H1 (cell line): ENCODE results near the gene FBXO41. TPM values are rescaled to one million over a fixed set of nuclear protein-coding genes. Genes with fewer than 3 reads are reported as not detected.
A peak's percentile ranks its signal among the peaks of the same experiment; 100 is the strongest.

Source experiments
- CTCF ChIA-PET: fragments of 300-600 bp; sonication (Branson Sonifier 250); formaldehyde crosslinking; loops from one replicate; lab custom pipeline; 2021; ENCODE audit not compliant: partially characterized antibody; lab: Charles Lee
- POLR2A ChIA-PET: fragments of 300-600 bp; sonication (Branson Sonifier 250); formaldehyde crosslinking; loops from one replicate; lab custom pipeline; 2021; ENCODE audit warnings: inconsistent platforms; ENCODE audit not compliant: partially characterized antibody; lab: Charles Lee
- DNase-seq, 2 experiments: peaks; one replicate each; pipeline versions ENCODE4 v3.0.0 to v3.0.0-alpha.2; 2010 to 2022; ENCODE audit warnings: low spot score in 2 of 2, low read depth in 1 of 2, mixed read lengths in 1 of 2
- FAIRE-seq: peaks from 2 replicates; lab custom pipeline; 2011; peaks lifted over from hg19 to GRCh38; lab: Jason Lieb, UNC
- H2AFZ ChIP-seq: 2 replicates; pipeline ENCODE4 v1.8.1; 2012; ENCODE audit warnings: low read length, inconsistent platforms
- H2AK5ac ChIP-seq: 2 replicates; pipeline ENCODE4 v1.6.1; 2013; ENCODE audit warnings: low read depth, low read length
- H2BK120ac ChIP-seq: replicated peaks from 2 replicates; pipeline ENCODE3; 2013; ENCODE audit warnings: low read depth, low read length, inconsistent platforms
- H2BK12ac ChIP-seq: 2 replicates; pipeline ENCODE4 v1.6.1; 2013; ENCODE audit warnings: low read depth, low read length
- H2BK15ac ChIP-seq: 2 replicates; pipeline ENCODE4 v1.6.1; 2013; ENCODE audit warnings: low read length
- H2BK20ac ChIP-seq: 2 replicates; pipeline ENCODE4 v1.6.1; 2013; ENCODE audit warnings: low read length
- H2BK5ac ChIP-seq: 2 replicates; pipeline ENCODE4 v1.6.1; 2013; ENCODE audit warnings: low read depth, low read length
- H3K14ac ChIP-seq: 2 replicates; pipeline ENCODE4 v1.6.1; 2013; ENCODE audit warnings: inconsistent platforms; ENCODE audit not compliant: insufficient read length
- H3K18ac ChIP-seq: 2 replicates; pipeline ENCODE4 v1.6.1; 2013; ENCODE audit warnings: low read length; ENCODE audit errors: extremely low read depth
- H3K23ac ChIP-seq: 2 replicates; pipeline ENCODE4 v1.6.1; 2013; ENCODE audit warnings: inconsistent platforms; ENCODE audit not compliant: insufficient read length
- H3K23me2 ChIP-seq: 2 replicates; pipeline ENCODE4 v1.6.1; 2013; ENCODE audit warnings: low read depth, low read length
- H3K27ac ChIP-seq: 2 replicates; pipeline ENCODE4 v1.6.1; 2011; ENCODE audit warnings: low read depth, low read length, inconsistent platforms
- H3K27me3 ChIP-seq, 4 experiments: replicated peaks in 1 of 4; 1 replicate in 1 of 4; 2 replicates in 3 of 4; pipeline versions ENCODE4 v1.6.1 to v1.8.1; 2011 to 2013; ENCODE audit warnings: low read length in 3 of 4, mild to moderate bottlenecking in 3 of 4, inconsistent platforms in 2 of 4, mixed read lengths in 2 of 4, moderate library complexity in 1 of 4; ENCODE audit not compliant: control insufficient read depth in 3 of 4, insufficient read depth in 3 of 4; ENCODE audit errors: extremely low read depth in 1 of 4
- H3K36me3 ChIP-seq, 4 experiments: 2 replicates each; pipeline versions ENCODE4 v1.6.1 to v1.8.1; 2011 to 2013; ENCODE audit warnings: mild to moderate bottlenecking in 4 of 4, low read length in 3 of 4, moderate library complexity in 2 of 4, control low read depth in 1 of 4, inconsistent platforms in 1 of 4; ENCODE audit not compliant: insufficient read depth in 4 of 4, control insufficient read depth in 2 of 4
- H3K4ac ChIP-seq: replicated peaks from 2 replicates; pipeline ENCODE3; 2013; ENCODE audit warnings: low read length, low read depth, mixed read lengths, inconsistent platforms; ENCODE audit not compliant: insufficient read length
- H3K4me1 ChIP-seq, 4 experiments: replicated peaks in 1 of 4; 1 replicate in 1 of 4; 2 replicates in 3 of 4; pipeline versions ENCODE4 v1.6.1 to v1.8.1; 2011 to 2013; ENCODE audit warnings: low read length in 3 of 4, inconsistent platforms in 2 of 4, mixed read lengths in 1 of 4; ENCODE audit not compliant: insufficient read depth in 4 of 4, control insufficient read depth in 3 of 4
- H3K4me2 ChIP-seq, 2 experiments: 2 replicates each; pipeline versions ENCODE4 v1.6.1 to v1.8.1; 2011 to 2013; ENCODE audit warnings: low read depth in 2 of 2, low read length in 2 of 2, control low read depth in 1 of 2, inconsistent platforms in 1 of 2, mild to moderate bottlenecking in 1 of 2; ENCODE audit not compliant: insufficient read depth in 1 of 2
- H3K4me3 ChIP-seq, 4 experiments: fragments of 200-600, 300-600 bp in 1 of 4; sonication (generic), shearing (Covaris generic), sonication (Bioruptor Twin) in 1 of 4; 2 replicates each; pipeline versions ENCODE4 v1.5.1 to v1.8.1; 2011 to 2016; ENCODE audit warnings: low read length in 4 of 4, low read depth in 3 of 4, control low read depth in 2 of 4, inconsistent platforms in 2 of 4, mild to moderate bottlenecking in 2 of 4, mixed read lengths in 1 of 4, moderate library complexity in 1 of 4; ENCODE audit not compliant: insufficient read depth in 2 of 4; ENCODE audit errors: extremely low read depth in 1 of 4
- H3K56ac ChIP-seq: replicated peaks from 2 replicates; pipeline ENCODE3; 2013; ENCODE audit warnings: low read depth, mild to moderate bottlenecking, mixed read lengths, low read length, inconsistent platforms; ENCODE audit not compliant: insufficient read length
- H3K79me1 ChIP-seq: 2 replicates; pipeline ENCODE4 v1.6.1; 2013; ENCODE audit warnings: low read depth, low read length, control low read depth
- H3K79me2 ChIP-seq, 2 experiments: 2 replicates each; pipeline versions ENCODE4 v1.6.1 to v1.8.1; 2012 to 2013; ENCODE audit warnings: low read length in 2 of 2, mild to moderate bottlenecking in 2 of 2, inconsistent platforms in 1 of 2; ENCODE audit not compliant: insufficient read depth in 2 of 2, control insufficient read depth in 1 of 2
- H3K9ac ChIP-seq, 4 experiments: replicated peaks in 1 of 4; 1 replicate in 1 of 4; 2 replicates in 3 of 4; pipeline versions ENCODE4 v1.6.1 to v1.8.1; 2011 to 2013; ENCODE audit warnings: low read depth in 3 of 4, low read length in 3 of 4, control low read depth in 2 of 4, mild to moderate bottlenecking in 2 of 4, moderate library complexity in 2 of 4, inconsistent platforms in 1 of 4; ENCODE audit errors: extremely low read depth in 1 of 4
- H3K9me3 ChIP-seq, 2 experiments: 2 replicates each; pipeline versions ENCODE4 v1.6.1 to v1.8.1; 2012 to 2013; ENCODE audit warnings: mild to moderate bottlenecking in 2 of 2, moderate library complexity in 2 of 2, control low read depth in 1 of 2, inconsistent platforms in 1 of 2, low read depth in 1 of 2, low read length in 1 of 2, mixed read lengths in 1 of 2; ENCODE audit not compliant: insufficient read depth in 2 of 2
- H4K20me1 ChIP-seq, 2 experiments: replicated peaks in 1 of 2; 2 replicates each; pipeline versions ENCODE3 to v1.8.1; 2011 to 2013; ENCODE audit warnings: inconsistent platforms in 2 of 2, low read length in 2 of 2, mild to moderate bottlenecking in 1 of 2; ENCODE audit not compliant: insufficient read depth in 2 of 2, control insufficient read depth in 1 of 2
- H4K5ac ChIP-seq: 2 replicates; pipeline ENCODE4 v1.6.1; 2013; ENCODE audit warnings: low read length, low read depth, mixed read lengths, inconsistent platforms; ENCODE audit not compliant: insufficient read length
- H4K8ac ChIP-seq: 2 replicates; pipeline ENCODE4 v1.8.0; 2013; ENCODE audit warnings: mild to moderate bottlenecking, moderate library complexity, low read length, inconsistent platforms; ENCODE audit not compliant: insufficient read depth; ENCODE audit errors: extremely low read depth
- H4K91ac ChIP-seq: replicated peaks from 2 replicates; pipeline ENCODE3; 2013; ENCODE audit warnings: low read length, mixed read lengths, inconsistent platforms; ENCODE audit not compliant: insufficient read length
- EZH2 ChIP-seq: fragments of 200-600 bp; sonication (generic); IDR thresholded peaks from 2 replicates; pipeline ENCODE4 v1.7.1; 2012; ENCODE audit warnings: low read depth, mild to moderate bottlenecking, moderate library complexity, low read length, inconsistent platforms; ENCODE audit not compliant: severe bottlenecking
- GTF2F1 ChIP-seq: IDR thresholded peaks from 2 replicates; pipeline ENCODE4 v1.6.1; 2012; ENCODE audit warnings: low read depth, low read length, improper control_type of control experiment, borderline replicate concordance
- JUND ChIP-seq: IDR thresholded peaks from 2 replicates; pipeline ENCODE4 v1.6.1; 2011; ENCODE audit warnings: mild to moderate bottlenecking, improper control_type of control experiment, low read length
- KDM5A ChIP-seq: fragments of 200-600 bp; IDR thresholded peaks from 2 replicates; pipeline ENCODE4 v1.7.1; 2012; ENCODE audit warnings: mild to moderate bottlenecking, low read length, inconsistent platforms, mixed read lengths
- NRF1 ChIP-seq: IDR thresholded peaks from 2 replicates; pipeline ENCODE4 v1.6.1; 2011; ENCODE audit warnings: mild to moderate bottlenecking, low read depth, low read length, improper control_type of control experiment
- POLR2AphosphoS5 ChIP-seq: IDR thresholded peaks from 2 replicates; pipeline ENCODE4 v1.6.1; 2011; ENCODE audit warnings: low read depth, low read length
- POU5F1 ChIP-seq: IDR thresholded peaks from 2 replicates; pipeline ENCODE4 v1.6.1; 2011; ENCODE audit warnings: low read depth, mild to moderate bottlenecking, low read length, moderate library complexity
- SIN3A ChIP-seq, 2 experiments: IDR thresholded peaks in 1 of 2; conservative IDR thresholded peaks in 1 of 2; 2 replicates each; pipeline ENCODE4 v1.6.1; 2011 to 2012; ENCODE audit warnings: low read length in 2 of 2, improper control_type of control experiment in 1 of 2, low read depth in 1 of 2, mild to moderate bottlenecking in 1 of 2
- SRF ChIP-seq: IDR thresholded peaks from 2 replicates; pipeline ENCODE4 v1.6.1; 2011; ENCODE audit warnings: mild to moderate bottlenecking, low read depth, low read length, moderate library complexity
- TAF7 ChIP-seq: optimal IDR thresholded peaks from 2 replicates; pipeline ENCODE3; 2011; ENCODE audit warnings: low read depth, mild to moderate bottlenecking, inconsistent platforms, low read length, moderate library complexity, borderline replicate concordance
- TEAD4 ChIP-seq: IDR thresholded peaks from 2 replicates; pipeline ENCODE4 v1.6.1; 2012; ENCODE audit warnings: low read depth, low read length, inconsistent platforms, mixed read lengths
- WGBS, 2 experiments: shearing (Covaris generic) in 1 of 2; methylation state at CpG; one replicate each; pipeline versions ENCODE4 v1.1.6 to v1.1.7; 2013 to 2015; ENCODE audit warnings: low lambda C conversion rate in 2 of 2, mixed read lengths in 2 of 2, inconsistent platforms in 1 of 2, low coverage in 1 of 2, missing lambda C conversion rate in 1 of 2; ENCODE audit not compliant: insufficient replicate concordance in 2 of 2, insufficient coverage in 1 of 2, insufficient read length in 1 of 2; ENCODE audit errors: extremely low coverage in 1 of 2, missing lambda C conversion rate in 1 of 2; 5-methylcytosine and 5-hydroxymethylcytosine counted together
- polyA plus RNA-seq, 7 experiments: library from polyadenylated mRNA; depleted of rRNA in 3 of 7; stranded (reverse) in 5 of 7; unstranded in 2 of 7; fragments of >200 nt in 5 of 7; fragments of 200-250 nt in 2 of 7; gene quantifications; 1 replicate in 5 of 7; 2 replicates in 1 of 7; 4 replicates in 1 of 7; pipeline versions ENCODE4 v1.2.1 to v1.2.3, GENCODE V29; 2011 to 2013; ENCODE audit warnings: missing spikeins in 2 of 7, mixed read lengths in 2 of 7
- total RNA-seq: library from RNA; stranded (reverse); fragmentation: NEBNext Ultra II Directional; extraction: Animal tissue kit (Norgen Biotek cat#: 25700); gene quantifications from 2 replicates; pipeline ENCODE4 v1.2.1, GENCODE V29; 2021
- TF ChIP-seq, protein P1 (sequence below): IDR thresholded peaks from 2 replicates; pipeline ENCODE4 v1.6.1; 2012; ENCODE audit warnings: inconsistent platforms

The FBXO41 gene
- total and polyA plus RNA-seq, 2 of the 8 experiments (the other 6 are each of a cell fraction or from before 2014, with no cell fraction given) = 11.2 to 14.3 TPM

DNA sequence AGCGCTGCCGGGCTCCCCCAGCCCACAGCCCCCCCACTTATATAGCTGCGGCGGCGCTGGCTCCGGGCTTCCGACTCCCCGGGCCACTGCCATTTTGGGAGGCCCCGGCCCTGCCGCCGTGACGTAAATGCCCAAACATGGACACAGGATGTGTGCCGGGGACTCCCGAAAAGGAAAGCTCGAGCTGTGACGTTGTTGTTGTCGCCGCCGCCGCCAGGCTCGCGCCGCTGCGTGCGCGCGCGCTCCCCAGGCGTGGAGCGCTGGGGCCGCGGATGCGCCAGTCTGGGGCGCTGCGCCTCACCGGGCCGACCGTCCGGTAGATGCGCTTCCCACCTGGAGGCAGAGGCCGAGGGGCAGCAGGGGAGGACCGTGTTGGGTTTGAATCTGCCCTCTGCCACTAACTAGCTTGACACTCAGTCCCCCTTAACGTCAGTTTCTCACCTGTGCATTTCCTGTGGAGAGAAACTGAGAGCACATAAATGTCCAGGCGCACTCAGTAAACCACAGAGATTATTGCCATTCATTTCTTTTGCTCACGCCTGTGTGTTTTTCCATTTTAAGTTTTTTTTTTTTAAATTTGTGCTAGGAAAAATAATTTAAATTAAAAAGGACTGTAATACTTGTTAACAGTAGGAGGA lies 9.4 kb upstream of the FBXO41 start, which contains the start of gene EGR4:
TSS of gene EGR4 (minus strand) at position 15 of the 638 bp plus-strand sequence. CDS start 231 bp downstream, outside the sequence.
- Histone ChIP-seq H2BK20ac (no peak within 1 kb of the TSS), H2BK5ac (no peak within 1 kb of the TSS), H3K18ac (no peak within 1 kb of the TSS), H2BK15ac (no peak within 1 kb of the TSS), H4K8ac (peak within 1 kb of the TSS; percentile 51; the same call in 1 of the 2 replicates), H3K9ac (peak within 1 kb of the TSS in 1 of 4 experiments; percentile 64; a peak in 4 of 7 replicates), H4K20me1 (peaks cover 9 to 15% of the 10 kb centered on the region in 2 experiments), H2BK12ac (no peak within 1 kb of the TSS), H3K36me3 (no peaks in the 10 kb centered on the region; a peak in 1 of 8 replicates), H3K4ac (no peak within 1 kb of the TSS), H3K23ac (no peak within 1 kb of the TSS), H3K27me3 (peaks cover 28 to 64% (median 57%) of the 10 kb centered on the region in 4 experiments), H4K5ac (no peak within 1 kb of the TSS), H3K9me3 (no peaks in the 10 kb centered on the region), H3K79me2 (no peaks in the 10 kb centered on the region), H2AK5ac (no peak within 1 kb of the TSS), H2AFZ (peak within 1 kb of the TSS; percentile 94; the same call in 1 of the 2 replicates), H3K23me2 (peaks cover 12% of the 10 kb centered on the region), H3K27ac (no peak within 1 kb of the TSS), H3K56ac (no peak within 1 kb of the TSS), H3K14ac (no peak within 1 kb of the TSS), H3K4me1 (peaks cover 0 to 11% (median 3%) of the 10 kb centered on the region in 4 experiments; a peak in 4 of 7 replicates), H3K4me3 (peak within 1 kb of the TSS; percentile 44 to 68 (median 52)), H3K4me2 (peak within 1 kb of the TSS; percentile 78 to 90), H2BK120ac (no peak within 1 kb of the TSS), H4K91ac (no peak within 1 kb of the TSS), H3K79me1 (no peaks in the 10 kb centered on the region)
- WGBS, 2 experiments = 3% methylated on average over 35 of the region's 45 CpGs; no CpG with 5 or more reads in 1 of the 2 experiments
- ChIA-PET POLR2A (interaction anchor here (0.6 to 1.2 kb wide), 4 partner anchors 16 to 200 kb away, joined by 3 to 4 read pairs (median 4); partner anchors contain the start of gene CCT7), CTCF (interaction anchor here (0.8 to 6.5 kb wide), 6 partner anchors 9 to 66 kb away, joined by 3 to 122 read pairs (median 10); no protein-coding TSS in a partner anchor)
- no peak for FAIRE-seq
- peak; percentile 59 to 89 for DNase-seq
- no peak for TF ChIP-seq TEAD4
- TF ChIP-seq NRF1 = no peak
- no peak for TF ChIP-seq KDM5A
- TF ChIP-seq, protein P1, sequence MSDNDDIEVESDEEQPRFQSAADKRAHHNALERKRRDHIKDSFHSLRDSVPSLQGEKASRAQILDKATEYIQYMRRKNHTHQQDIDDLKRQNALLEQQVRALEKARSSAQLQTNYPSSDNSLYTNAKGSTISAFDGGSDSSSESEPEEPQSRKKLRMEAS = peak; percentile 41
- TF ChIP-seq TAF7 = peak; percentile 45
- TF ChIP-seq POU5F1 = no peak
- TF ChIP-seq SIN3A (conservative IDR thresholded peaks at IDR 0.05 in 1 of 2, IDR thresholded peaks at IDR 0.05 in 1 of 2; ENCODE audit: low read depth in 1 of 2, low read length in 2 of 2) = 0 out of 4 replicates have a peak, but pooled peaks of 1 of the 2 experiments have one; percentile 41
- no peak for TF ChIP-seq EZH2
- TF ChIP-seq SRF = peak; percentile 99
- TF ChIP-seq GTF2F1 = no peak
- no peak; the same call in 1 of the 2 replicates for TF ChIP-seq POLR2AphosphoS5
- TF ChIP-seq JUND = no peak
